NCI-H2227 treated with DMSO at 0.1 percent for 48 hours (cell line): Measurements from ENCODE around the gene NPAS3.
A peak's percentile ranks its signal among the peaks of the same experiment; 100 is the strongest.

Experiments used
- DNase-seq: peaks from one replicate; lab custom pipeline; 2025; lab: John Stamatoyannopoulos, UW

The NPAS3 gene

DNA sequence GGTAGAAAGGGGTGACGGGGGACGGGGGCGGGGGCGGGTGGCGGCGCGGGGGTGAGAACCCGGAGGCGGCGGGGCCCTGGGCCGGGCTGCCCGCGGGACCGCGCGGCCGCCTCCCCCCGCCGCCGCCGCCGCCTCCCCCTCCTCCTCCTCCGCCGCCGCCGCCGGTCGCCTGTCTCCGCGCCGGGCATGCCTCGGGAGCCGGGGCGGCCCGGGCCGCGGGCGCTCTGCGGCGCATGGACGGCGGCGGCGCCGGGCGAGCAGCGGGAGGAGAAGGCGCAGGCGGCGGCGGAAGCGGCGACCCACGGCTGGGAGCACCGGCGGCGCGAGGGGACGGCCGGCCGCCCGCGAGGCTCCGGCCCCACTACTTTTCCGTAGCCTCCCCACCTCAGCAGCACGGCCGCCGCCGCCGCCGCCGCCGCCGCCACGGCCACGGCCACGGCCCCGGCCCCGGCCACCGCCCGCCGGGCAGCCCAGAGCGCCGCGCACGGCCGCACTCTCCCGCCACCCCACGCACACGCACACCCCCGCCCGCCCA lies at the start of gene NPAS3:
NPAS3 (plus strand) TSS at position 161 of the 535 bp plus-strand sequence.
- no peak for DNase-seq

DNA sequence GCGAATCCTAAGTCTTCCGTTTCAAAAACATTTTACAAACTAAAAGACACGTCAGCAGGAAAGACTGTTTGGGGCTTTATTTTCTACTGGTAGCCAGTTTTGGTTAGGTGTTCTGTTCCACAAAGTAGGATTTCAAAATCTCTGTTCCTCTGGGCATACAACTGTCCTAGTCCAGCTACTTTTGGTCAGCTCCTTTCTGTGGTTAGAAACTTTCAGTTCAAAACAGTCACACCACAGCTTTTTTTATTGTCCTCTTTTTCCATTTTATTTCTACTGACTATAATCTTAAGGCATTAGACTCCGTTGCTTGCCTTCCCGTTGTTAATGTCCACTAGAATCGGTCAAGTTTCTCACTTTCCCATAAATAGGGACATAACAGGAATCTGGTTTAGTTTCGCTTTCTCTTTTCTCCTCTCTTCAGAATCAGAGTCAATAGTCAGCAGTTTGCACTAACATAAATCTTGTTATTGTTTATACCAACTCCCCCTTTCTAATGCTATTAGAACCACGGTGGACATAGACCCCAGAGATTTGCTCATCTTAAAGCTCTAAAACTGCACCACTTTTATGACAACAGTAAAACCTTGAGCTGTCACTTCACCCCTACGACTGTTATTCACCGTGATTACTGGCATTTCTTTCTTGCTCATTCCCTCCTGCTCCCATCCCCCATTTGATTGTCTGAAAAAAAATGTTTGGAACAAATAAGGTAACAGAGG lies 41.5 kb upstream of the NPAS3 start:
- peak; percentile 89 for DNase-seq

DNA sequence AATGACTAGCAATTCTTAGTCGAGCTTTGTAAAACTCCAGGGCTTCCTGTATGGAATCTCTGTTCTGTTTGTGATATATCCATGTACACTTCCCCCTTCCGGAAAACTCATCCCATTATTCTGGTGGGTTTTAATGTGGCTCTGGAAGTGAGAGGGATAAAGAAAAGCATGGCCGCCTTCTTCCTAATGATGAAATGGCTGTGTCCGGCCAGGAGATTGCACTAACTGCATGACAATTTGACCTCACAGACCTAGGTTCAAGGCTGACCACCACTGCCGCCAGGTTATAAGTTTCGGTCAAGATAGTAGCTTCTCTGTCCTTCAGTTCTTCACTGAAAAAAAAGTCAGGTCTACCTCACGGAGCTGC lies 41.0 kb upstream of the NPAS3 start:
- DNase-seq: no peak

DNA sequence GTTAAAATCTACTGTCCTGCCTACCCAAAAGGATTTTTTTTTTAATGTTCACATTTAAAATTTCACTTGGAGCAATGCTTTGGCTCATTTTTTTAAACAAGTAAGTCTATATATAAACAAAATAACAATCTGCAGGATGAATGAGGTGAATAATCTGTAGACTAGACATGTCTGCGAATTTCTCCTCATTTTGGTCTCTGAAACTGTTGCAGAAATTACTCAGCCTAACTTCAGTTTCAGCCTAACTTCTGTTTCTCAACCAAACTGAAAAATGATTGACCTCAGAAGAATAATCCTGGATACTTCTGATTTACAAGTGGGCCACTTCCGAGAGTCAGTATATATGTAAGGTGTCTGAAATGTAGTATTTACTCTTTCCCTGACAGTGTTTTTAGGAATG lies 39.8 kb upstream of the NPAS3 start:
- no peak for DNase-seq

DNA sequence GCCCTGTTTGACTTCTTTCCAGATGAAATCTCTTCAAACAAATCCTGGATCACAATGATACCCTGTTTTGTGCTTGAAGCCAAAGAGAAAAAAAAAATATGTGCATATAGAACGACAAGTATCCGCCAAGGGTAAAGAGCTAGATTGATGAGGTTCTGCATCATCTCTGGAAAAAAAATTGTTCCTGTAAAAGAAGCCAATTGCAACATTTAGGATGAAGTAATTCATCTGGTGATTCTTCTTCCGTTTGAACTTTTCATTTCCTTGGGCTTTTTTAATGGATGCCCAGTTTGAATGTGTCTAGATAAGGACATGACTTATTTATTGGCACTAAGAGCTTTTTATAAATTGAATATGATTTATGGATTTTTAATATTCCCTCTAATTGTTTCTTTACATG lies 38.1 kb upstream of the NPAS3 start:
- no peak for DNase-seq

DNA sequence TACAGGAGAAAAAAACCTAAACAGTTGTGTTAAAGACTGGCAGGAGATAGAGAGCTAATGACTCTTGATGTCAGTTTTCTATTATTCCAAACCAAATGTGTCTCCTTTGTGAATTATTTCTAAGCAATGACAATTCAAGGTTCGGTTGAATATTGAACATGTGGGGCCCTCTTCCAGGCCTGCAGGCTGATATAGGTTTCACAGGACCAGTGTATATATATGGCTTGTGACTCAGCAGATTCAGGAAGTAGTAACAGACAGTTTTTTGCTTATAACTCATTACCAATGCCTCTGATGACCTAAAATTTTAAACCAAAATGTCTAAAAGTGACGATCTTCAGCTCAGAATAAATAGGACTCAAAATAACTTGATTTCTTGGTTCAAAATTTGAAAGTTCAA lies 33.7 kb upstream of the NPAS3 start:
- DNase-seq: no peak

DNA sequence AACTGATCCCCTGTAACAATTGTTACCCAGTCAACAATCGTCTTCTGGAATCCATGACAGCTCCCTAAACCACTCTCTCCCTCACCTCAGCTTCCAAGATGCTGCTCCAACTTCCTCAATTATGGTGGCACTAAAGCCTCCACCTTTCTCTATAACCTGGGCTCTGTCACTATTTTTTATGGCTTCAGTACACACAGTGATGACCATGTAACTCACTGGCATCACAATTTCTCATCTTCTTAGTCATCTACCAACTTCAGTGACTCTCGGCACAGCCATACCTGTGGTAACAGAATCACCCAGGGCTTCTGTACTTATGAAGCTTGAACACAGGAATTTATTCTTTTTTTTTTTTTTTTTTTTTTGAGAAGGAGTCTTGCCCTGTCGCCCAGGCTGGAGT lies 32.0 kb upstream of the NPAS3 start:
- no peak for DNase-seq

GRCh38 chr14:32908196-32909084 lies 30.2 kb upstream of the NPAS3 start:
- DNase-seq: no peak

DNA sequence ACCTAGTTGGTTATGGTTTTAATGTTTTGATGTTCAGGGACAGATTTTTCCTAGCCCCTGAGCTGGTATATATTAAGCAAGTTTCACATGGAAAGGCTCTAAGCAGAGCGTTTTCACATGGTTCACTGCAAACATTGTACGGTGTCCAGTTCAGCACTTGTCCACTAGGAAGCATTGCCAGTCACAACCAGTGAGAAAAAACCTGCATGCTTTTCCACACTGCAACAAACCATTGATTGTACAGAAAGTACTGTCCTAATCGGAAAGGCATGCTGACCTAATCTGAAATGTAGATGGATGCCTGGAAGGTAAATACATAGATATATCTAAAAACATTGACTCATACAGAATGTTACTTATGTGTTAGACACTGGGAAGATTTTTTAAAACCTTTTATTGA lies 25.0 kb upstream of the NPAS3 start:
- DNase-seq: no peak

DNA sequence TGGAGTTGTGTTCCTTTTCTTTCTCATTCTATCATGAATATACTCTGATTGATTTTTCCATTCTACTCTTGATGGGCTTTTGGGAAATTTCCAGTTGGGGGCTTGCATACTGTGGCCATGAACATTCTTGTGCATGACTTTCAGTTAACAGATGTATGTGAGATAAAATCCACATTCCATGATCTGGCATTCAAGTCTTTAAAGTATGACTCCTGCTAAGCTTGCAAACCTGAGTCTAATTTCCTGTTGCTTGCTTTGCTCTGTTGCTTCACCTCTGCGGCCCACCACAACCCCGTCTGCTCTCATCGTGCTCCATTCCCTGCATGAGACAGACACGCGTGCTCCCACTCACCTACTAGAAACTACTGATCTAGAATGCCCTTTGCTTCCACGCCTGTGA lies 24.3 kb upstream of the NPAS3 start:
- no peak for DNase-seq

GRCh38 chr14:32920696-32921276 lies 17.9 kb upstream of the NPAS3 start:
- no peak for DNase-seq

DNA sequence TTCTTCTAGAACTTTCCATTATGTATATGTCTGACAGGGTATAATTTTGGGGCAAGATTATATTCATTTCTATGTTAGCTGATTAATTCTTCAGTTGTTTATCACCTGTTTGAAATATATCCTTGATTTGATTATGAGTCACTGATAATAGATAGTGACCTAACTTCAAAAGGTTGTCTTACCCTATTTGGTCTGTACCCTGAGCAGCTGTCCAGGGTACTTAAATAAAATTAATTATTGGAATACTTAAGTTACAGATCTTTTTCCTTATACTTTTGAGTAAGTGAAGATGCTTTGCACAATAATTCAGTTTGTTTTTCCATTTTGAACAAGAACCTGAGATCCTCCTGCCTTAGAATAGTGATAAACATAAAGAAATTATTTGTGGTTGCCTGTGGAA lies 13.2 kb upstream of the NPAS3 start:
- DNase-seq: no peak

DNA sequence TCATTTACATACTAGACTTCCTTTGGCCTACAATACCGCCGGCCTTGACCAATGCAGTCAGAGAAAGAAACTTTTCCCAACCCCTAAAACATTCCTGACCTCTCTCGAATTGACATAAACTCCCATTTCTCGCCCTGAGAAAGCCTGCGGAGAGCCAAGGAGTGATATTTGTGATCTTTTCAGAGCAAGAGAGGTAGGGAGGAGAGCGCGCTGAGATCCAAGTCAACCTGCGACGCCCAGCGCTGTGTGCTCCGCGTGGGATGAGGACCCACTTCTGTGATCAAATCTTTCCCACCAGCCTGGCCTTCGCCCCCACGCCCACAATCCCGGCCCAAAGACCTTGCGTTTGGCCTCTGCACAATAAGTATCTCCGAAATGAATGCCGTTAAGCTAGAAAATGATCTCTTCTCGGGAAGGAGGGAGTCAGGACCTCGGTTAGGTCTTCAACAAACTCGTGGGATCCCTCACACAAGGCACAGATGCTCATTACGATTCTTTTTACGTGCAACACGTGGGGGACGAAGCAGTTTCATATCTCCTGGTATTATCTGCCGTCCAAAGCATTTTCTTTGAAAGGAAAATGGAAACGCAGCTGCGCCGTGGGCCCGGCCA lies 6.3 kb upstream of the NPAS3 start:
- DNase-seq: no peak

- DNase-seq: peak; percentile 70
Measured at GRCh38 chr14:32932914-32933628, 5.6 kb upstream of the NPAS3 start.

DNA sequence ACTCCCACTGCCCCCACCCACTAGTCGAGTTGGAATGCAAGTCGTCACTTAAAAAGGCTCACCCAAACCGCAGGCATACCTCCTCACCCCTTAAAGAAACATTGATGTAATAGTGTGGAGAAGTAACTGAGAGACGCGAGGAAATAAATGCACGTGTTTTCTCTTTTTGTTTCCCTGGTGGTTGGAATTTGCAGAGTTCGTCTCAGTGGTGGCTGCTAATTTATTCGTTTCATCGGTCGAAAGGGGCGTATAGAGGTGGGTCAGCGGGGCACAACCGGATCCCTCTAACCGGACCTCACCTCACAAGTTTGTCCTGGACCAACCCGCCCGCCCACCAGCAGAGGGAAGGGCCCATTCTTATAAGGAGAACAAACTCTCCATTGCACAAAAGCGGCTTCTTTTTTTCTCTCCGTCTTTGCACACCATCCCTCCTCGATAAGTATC lies 5.0 kb upstream of the NPAS3 start:
- DNase-seq: no peak

DNA sequence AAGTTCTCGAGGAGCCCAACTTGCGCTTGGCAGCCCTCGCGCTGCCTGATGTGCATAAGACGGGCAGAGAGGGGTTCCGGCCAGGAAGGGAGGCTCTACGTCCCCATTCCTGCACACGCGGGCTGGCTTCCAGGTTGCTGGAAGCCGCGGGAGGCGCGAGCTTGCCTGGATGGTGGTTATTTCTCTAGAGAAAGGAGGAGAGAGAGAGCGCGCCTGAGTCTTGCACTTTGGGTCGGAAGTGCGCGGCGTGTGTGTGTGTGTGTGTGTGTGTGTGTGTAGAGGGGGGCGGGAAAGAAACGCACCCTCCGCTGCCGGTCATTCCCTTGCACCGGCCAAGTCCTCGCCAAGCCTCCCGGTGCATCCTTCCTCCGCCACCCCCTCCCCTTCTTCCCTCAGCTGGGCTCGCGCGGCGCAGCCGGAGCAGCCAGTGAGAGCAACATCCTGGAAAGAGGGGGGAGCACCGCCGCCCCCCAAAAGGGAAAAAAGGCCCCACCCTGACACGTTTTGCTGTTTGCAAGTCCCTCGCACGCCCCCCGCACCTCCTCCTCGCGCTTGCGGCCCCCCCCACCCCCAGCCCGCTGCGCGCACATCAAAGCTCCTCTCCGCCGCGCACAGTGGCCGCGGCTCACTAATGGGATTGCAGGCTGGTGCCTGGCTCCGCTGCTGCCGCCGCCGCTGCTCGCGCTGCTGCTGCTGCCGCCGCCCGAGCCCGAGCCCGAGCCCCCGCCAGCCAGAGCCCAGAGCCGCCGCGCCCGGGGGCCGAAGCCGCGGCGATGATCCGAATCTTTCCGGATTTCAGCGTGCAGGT lies 4.4 kb upstream of the NPAS3 start:
- DNase-seq: peak; percentile 93

DNA sequence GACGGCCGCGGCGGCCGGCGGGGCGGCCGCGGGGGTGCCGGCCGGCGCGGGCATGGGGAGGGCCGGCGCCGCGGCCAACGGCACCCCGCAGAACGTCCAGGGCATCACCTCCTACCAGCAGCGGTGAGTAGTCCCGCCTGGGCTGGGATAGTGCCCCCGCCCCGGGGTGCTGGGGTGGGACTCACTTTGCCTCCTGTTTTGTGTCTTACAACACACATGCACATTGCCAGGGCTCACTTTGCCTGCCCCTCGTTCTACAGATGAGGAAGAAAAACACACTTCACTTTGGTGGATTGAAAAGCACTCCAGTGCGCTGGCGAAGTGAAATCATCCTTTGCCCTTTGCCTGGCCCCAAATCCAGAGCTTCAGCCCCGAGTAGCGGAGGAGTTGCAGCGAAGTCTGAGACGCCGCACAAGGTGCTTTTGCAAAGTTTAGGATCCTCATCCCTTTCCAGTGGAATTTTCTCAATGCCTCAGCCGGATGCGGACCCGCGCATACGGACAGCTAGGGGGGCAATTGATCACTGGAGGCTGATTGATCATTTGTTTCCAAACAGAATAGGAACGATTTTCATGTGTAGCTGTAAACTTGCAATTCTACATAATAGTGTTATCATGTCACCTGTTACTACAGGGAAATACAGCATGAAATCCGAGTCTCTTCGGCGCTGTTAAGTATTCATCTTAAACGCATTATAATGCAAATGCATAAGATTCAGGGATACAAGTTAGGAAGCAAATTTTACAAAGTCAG lies 3.6 kb upstream of the NPAS3 start:
- DNase-seq: peak; percentile 31

- DNase-seq: peak; percentile 77
Measured at GRCh38 chr14:32939254-32940065, 781 bp downstream of the NPAS3 start.

- peak; percentile 56 for DNase-seq
Measured at GRCh38 chr14:32940066-32940651, 1.5 kb downstream of the NPAS3 start.
